HG03558 (cell line): ENCODE results near the gene ADRA2C.

Source experiments
- ATAC-seq: cut with Tn5 transposase; IDR thresholded peaks from one replicate; pipeline ENCODE4 v1.9.1; 2021; ENCODE audit warnings: moderate number of reproducible peaks; ENCODE audit not compliant: unreplicated experiment; ENCODE audit errors: extremely low read depth

Gene ADRA2C

GRCh38 chr4:3756343-3757059 is 9.7 kb upstream of the ADRA2C start:
- ATAC-seq = no peak

- no peak for ATAC-seq
Measured at GRCh38 chr4:3759236-3759635, 6.9 kb upstream of the ADRA2C start.

GRCh38 chr4:3760346-3760745 is 5.8 kb upstream of the ADRA2C start:
- ATAC-seq = no peak

- no peak for ATAC-seq
Measured at GRCh38 chr4:3760841-3761240, 5.3 kb upstream of the ADRA2C start.

- no peak for ATAC-seq
Measured at GRCh38 chr4:3762264-3762663, 3.9 kb upstream of the ADRA2C start.

GRCh38 chr4:3762753-3763549 is 3.2 kb upstream of the ADRA2C start:
- ATAC-seq = no peak

GRCh38 chr4:3765271-3766035 is 732 bp upstream of the ADRA2C start:
- ATAC-seq = no peak

GRCh38 chr4:3766785-3767569 is 792 bp downstream of the ADRA2C start:
- no peak for ATAC-seq

DNA sequence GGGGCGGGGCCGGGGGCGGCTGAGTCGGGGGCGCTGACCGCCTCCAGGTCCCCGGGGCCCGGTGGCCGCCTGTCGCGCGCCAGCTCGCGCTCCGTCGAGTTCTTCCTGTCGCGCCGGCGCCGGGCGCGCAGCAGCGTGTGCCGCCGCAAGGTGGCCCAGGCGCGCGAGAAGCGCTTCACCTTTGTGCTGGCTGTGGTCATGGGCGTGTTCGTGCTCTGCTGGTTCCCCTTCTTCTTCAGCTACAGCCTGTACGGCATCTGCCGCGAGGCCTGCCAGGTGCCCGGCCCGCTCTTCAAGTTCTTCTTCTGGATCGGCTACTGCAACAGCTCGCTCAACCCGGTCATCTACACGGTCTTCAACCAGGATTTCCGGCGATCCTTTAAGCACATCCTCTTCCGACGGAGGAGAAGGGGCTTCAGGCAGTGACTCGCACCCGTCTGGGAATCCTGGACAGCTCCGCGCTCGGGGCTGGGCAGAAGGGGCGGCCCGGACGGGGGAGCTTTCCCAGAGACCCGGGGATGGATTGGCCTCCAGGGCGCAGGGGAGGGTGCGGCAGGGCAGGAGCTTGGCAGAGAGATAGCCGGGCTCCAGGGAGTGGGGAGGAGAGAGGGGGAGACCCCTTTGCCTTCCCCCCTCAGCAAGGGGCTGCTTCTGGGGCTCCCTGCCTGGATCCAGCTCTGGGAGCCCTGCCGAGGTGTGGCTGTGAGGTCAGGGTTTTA is 1.5 kb downstream of the ADRA2C start:
- no peak for ATAC-seq

- no peak for ATAC-seq
Measured at GRCh38 chr4:3768842-3769641, 2.9 kb downstream of the ADRA2C start.

DNA sequence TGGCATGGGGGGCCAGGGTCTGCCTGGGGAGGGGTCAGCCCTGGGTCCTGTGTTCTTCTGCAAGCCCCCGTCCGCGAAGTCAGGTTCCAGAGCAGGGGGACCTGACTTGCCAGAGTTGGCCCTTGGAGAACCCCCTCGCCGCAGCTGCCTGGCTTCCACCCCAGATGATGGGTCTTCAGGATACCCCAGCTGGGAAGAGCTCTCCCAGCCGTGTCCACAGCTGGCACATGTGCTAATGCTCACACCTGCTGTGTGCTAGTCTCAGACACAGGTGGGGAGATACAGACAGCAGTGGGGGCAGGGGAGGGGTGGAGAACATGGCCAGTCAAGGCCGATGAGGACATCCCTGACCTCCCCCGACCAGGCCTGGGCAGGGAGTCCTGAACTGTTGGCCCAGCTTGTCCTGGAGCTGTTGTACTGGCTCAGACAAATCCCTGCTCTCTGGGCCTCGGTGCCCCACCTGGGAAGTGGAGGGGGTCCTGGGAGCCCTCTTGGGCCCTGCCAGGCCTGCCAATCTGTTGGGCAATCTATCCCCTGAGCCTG is 3.5 kb downstream of the ADRA2C start:
- no peak for ATAC-seq

DNA sequence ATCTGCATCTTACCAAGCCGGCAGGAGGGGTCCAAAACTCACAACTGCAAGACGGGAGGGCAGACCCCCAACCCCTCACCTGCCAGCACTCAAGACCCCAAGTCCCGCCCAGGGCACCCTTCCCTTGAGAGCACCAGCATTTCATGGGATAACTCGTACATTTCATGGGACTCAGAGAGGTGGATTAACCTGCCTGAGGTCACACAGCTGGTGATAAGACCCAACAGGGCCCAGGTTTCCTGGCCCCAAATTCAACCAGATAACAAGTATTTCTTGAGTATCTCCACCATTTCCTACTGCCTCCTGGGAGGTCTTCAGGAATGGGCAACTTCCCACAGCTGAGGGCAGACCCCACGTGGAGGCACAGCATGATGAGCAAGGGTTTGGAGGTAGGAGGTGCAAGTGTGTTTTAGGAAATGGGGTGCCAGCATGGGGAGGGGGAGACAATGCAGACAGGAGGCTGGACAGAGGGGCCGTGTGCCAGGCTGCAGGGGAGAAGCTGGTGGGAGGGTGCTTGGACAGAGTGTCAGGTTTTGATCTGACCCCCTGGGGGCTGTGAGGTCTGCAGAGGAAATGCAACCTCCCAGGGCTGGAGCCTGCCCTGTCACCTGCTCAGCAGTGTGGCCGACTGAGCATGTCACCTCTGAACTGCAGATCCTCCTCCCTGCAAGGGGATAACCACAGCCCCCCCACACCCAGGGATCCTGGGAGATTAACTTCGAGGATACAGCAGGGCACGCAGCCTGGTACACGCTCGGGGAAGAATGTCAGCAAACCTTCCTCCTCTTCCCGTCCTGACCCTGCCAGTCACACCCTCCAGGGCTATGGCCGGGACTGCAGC is 4.4 kb downstream of the ADRA2C start:
- ATAC-seq = no peak

- ATAC-seq = no peak
Measured at GRCh38 chr4:3771164-3771809, 5.1 kb downstream of the ADRA2C start.

- no peak for ATAC-seq
Measured at GRCh38 chr4:3771939-3772495, 5.8 kb downstream of the ADRA2C start.

- no peak for ATAC-seq
Measured at GRCh38 chr4:3772632-3773031, 6.4 kb downstream of the ADRA2C start.

- no peak for ATAC-seq
Measured at GRCh38 chr4:3773552-3774001, 7.4 kb downstream of the ADRA2C start.
